ENCODE data around the gene YWHAB.
"Not testable (repeated sequence)": the region's sequence is repeated elsewhere in the genome, so short reads cannot be mapped to it uniquely, and the experiment has no call there.

The YWHAB gene

DNA sequence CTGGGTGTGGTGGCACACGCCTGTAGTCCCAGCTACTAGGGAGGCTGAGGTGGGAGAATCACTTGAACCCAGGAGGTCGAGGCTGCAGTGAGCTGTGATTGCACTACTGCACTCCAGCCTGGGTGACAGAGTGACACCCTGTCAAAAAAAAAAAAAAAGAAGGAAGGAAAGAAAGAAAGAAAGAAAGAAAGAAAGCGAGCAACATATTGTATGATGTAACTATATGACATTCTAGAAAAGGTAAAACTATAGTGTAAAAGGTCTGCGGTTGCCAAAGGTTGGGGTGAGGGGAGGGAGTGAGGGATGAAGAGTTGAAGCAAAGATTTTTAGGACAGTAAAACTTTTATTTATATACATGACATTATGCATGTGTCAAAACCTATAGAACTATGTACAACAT is 3.1 kb upstream of the YWHAB start:
- not testable (repeated sequence) for DNase-seq

DNA sequence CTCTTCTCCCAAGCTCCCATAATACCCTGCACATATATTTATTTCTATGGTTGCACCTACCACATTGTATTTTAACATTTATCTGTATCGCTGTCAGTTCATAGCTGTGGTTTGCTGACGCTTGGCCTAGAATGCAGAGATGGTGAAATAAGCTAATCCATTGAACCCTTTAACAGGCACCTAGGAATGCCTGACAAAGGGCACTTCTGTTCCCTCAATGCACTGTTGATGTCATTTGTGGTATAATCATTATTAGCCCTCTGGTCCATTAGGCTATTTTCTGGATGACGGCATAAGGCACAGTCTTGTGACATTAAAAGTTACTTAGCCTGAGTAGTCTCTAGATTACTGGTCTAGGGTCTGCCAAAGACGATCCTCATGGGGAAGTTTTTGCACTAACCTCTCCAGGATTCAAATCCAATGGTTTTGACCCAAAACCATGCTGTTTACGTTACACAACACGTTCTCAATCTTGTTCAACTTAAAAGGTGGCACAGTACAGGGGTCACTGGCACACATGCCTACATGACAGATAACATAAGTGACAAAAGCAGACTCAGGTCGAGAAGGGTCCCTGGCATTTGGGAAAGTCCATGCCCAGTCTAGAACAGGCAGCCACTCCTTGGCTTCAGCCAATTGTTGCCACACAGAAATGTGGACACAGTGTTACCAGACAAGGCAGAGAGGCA is 2.1 kb upstream of the YWHAB start:
- no peak for DNase-seq

DNA sequence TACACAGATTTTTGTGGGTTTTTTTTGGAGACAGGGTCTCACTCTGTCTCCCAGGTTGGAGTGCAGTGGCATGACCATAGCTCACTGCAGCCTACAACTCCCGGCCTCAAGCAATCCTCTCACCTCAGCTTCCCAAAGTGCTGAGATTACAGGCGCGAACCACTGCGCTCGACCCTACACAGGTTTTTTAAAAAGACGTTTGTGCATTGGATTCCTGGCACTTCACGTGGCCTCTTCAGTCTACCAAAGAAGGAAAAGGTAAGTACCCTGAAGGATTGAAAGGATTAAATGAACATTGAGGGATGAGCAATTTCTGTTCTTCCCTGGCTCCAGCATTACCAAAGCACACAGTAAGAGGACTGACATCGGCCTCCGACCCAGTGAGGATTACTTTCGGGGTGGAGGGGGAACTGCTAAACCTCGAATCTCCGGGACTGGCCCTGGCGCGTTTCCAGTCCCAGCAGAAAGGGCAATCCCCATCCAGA is 556 bp upstream of the YWHAB start:
- DNase-seq, result no peak

DNA sequence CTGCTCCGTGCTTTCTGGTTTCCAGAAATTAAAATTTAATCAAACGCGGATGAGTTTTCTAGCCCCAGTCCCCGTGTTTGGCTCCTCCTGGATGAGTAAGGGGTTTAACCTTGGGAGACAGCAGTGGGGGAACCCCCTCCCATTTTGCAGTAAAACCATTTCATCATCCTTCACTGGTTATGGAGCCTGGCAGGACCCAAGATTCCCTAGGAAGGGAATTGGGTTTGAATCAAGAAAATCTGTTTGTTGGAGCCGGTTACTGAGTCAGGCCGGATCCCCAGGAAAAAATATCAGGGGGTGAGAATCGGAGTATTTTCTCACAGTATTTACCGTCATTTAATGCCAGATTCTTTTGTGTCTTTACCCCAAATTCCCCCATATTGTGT is 754 bp downstream of the YWHAB start:
- DNase-seq, result no peak

DNA sequence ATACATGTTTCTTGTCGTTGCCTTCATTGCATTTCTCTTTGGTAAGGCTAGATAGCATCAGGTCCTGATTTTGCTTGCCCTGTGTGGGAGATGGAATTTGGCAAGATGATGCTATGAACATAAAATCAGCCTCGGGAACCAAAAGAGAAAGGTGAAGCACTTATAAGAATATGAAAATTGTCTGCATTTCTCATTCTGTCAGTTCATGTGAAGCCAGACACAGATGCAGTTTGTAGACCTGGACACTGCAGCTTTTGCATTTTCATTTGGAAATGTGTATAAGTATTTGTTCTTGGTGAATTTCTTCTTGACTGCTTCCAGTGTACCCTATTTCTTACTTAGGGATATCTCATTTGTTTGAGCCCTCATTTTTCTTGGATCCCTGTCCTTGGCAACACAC is 1.3 kb downstream of the YWHAB start:
- DNase-seq, result no peak

DNA sequence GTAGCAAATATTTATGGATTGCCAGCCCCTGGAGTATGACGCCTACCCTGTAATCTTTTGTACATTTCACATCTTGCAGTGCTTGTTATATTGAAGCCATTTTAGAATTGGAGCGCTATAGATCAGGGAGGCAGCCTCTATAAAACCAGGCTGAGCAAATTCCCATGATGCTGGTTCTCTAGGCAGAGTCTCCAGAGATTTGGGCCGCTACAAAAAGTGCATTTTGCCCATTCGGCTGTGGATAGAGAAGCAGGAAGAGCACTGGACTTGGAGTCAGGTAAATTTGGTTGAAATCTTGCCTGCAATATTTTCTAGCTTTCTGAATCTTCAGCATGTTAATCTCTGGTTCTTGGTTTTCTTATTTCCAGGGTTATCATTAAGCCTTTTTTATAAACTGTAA is 2.0 kb downstream of the YWHAB start:
- no peak for DNase-seq

DNA sequence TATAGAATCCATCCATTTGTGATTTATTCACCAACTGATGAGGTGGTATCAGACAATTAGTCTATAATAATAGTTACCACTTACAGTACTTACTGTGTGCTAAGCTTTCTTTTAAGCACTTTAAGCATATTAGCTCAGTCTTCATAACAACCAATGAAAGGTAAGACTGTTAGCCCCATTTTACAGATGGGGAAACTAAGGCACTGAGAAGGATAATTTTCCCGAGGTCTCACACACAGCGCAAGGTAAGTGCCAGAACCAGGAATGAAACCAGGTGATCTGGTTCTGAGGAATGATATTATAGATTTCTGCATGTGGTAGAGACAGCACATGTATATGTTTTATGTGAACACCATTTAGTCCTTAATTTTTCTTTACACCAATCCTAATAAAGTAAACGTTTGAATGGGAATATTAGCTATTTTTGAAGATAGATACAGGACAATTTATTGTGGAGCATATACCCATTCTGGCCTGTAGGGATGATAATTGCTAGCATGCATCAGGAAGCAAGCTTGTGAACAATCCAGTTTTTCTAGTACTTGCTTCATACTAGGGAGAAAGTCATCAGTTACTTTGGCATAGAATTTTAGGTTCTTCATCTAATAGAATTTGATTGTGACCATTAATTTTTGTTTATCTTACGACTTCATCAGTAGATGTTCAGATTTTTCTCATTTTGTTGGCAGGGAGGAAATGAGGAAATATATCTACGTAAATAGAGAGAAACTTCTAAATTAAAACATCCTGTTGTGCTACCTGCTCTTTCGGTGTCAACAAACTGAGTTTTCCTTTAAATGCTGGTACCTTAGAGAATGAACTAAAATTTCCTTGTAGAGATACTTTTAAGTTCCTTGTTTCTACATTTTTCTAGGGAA is 3.0 kb downstream of the YWHAB start:
- no peak for DNase-seq

DNA sequence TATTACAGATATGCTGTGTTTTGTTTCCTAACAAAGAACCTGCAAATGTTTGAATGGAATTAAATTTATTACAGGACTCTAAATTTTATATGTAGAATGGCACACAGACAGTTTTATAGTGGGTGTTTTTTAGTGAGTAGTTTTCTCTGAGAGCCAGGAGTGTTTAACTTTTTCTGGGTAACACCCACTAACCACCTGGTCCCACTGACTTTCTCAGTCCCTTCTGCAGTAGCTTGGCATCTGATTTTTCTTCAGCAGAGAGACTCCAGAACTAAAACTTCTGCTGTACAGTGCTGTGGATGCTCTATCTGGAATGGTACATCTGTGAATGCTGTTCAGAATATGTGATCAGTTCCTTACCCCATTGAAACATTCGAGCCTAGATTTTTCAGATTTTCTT is 6.3 kb downstream of the YWHAB start:
- no peak for DNase-seq

DNA sequence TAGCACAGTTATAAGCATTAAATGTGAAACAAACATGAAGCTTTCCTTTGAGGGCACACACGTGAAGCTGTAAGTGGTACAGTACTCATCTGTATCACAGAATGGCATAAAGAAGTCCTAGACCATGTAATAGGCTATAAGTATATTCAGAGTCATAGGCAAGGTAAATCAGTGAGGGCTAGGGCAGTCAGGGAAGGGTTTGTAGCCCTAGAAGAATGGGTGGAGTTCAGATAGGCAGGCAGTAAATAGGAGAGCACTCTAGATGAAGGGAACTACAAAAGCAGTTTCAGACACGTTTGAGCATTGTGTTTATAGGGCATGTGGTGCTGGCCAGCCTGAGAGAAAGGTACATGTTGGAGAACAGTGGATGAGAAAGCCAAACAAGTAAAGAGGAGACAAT is 9.5 kb downstream of the YWHAB start:
- no peak for DNase-seq

DNA sequence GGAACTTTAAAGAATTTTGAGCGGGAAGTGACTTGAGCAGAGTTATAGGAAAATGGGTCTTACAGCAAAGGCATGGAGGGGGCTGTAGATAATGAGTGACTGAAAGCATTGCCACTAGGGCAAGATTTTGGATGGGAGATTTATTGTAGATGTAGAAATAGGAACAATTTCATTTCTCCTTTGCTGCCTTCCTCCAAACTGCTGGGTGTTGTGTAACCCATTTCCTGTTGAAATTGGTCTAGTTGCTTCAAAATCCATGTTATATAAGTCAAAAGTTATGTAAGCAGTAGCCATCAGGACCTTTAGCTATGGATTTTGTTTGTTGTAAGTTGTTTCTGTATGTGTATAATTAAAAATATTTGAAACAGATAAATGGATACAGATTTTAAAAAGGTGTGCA is 11.1 kb downstream of the YWHAB start:
- DNase-seq, result no peak

DNA sequence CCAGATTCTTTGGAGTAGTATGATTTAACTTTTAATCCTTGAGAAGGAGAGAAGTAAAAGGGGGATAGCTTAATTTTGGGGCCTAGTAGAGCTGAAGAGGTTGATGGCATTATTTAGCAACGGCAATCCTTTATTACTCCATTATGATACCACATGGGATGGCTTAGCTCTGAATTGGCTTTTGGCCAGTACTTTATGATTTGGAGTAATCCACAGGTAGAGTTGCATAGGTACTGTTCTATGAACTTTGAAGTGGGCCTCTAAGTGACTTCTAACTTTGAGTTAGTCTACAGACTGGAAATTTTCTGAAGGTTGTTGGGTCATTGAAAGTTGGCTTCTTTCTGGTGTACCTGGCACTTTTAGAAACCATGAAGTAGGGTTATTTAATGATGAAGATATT is 11.6 kb downstream of the YWHAB start:
- DNase-seq, result no peak

DNA sequence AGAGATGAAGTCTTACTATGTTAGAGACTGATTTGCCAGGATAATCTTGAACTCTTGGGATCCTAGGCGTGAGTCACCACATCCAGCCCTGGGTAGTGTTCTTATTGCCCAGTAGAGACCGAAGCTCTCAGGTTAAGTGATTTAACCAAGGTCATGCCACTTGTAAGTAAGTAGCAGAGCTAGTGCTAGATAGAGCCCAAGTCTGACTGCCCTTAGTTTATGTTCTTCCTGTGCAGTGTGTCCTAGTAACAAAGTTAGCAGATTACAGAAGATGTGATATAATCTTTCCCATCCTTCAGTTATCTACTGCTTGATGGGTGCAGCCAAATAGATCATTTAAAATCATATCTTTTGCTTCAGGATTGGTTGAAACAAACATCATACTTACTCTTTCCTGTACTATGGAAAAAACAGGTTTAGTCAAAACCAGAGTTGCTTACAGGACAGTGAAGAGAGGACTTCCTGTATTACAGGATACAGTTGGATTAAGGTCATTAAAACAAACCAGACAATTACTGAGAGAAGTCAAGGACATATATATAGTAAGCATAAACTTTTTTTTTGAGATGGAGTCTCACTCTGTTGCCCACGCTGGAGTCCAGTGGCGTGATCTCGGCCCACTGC is 14.8 kb downstream of the YWHAB start:
- no peak for DNase-seq

DNA sequence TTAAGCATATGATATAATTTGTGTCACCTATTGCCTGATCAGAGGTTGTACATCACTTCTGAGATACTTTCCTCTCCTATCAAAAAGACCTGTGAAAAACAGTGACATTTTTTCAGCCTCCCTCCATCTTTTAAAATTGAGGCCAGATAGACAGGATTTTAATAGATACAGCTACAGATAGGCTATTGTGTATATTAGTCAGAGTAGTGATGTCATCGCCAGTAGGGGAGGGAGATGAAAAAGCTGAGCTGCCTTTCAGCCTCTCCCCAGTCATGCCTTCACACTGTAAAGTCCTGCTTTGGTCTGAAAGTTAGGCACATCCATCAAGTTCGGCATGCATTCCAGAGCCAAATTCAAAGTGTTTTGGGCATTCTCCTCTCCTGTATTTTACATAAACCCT is 16.5 kb downstream of the YWHAB start:
- no peak for DNase-seq

DNA sequence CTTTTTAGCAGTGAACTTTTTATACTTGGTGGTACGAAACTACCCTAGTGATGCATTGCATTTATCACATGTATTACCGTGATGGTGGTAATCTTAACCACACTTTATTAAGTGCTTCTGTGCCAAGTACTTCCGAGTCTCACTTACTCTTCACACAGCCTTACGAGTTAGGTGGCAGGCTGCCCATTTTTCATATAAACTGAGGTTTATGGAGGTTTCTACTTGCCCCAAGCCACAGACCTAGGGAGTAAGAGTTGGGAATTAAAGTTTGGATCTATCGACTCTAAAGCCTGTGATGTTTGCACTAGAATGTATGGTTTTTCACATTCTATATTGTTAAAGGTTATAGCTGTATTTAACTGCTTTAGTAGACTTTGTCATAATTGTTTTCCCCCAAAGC is 18.9 kb downstream of the YWHAB start:
- no peak for DNase-seq

DNA sequence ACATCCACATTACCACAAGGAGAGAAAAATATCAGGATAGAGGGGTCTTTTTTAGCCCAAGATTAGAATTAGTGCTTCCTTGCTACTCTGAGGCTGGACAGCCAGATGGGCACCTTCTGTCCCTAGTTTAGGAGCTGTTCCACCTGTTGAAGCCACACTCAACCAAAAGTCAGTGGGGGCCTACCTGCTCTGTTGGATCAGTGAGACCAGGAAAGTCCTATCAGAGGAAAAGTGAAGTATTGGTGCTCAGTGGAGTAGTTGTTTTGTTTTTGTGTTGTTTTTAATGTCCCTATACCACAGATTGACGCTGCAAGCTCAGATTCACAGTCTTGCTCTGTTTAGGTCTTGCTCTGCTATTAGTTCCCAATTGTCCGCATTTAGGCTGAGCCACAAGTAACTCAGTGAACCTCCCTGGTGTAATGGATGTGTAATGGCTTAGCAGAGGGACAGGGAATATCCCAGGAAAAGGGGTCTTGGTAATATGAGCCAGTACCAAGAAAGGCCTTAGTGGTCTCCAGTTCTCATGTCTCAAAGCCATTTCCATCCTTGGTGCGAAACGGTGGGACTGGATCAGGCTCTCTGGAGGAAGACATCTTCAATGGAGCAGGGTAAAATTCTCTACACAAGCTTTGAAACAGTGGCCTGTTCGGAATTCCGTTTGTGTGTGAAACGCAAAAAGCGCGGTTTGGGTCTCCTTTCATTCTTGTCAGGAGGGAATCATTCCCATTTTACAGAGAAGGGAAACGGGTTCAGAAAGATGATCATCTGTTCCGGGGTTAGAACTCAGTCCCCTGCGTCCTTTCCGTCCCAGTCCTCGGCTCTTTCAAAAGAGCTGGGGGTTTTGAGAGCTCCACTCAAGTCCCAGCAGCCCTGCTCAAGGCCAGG is 23.7 kb downstream of the YWHAB start:
- no peak for DNase-seq

DNA sequence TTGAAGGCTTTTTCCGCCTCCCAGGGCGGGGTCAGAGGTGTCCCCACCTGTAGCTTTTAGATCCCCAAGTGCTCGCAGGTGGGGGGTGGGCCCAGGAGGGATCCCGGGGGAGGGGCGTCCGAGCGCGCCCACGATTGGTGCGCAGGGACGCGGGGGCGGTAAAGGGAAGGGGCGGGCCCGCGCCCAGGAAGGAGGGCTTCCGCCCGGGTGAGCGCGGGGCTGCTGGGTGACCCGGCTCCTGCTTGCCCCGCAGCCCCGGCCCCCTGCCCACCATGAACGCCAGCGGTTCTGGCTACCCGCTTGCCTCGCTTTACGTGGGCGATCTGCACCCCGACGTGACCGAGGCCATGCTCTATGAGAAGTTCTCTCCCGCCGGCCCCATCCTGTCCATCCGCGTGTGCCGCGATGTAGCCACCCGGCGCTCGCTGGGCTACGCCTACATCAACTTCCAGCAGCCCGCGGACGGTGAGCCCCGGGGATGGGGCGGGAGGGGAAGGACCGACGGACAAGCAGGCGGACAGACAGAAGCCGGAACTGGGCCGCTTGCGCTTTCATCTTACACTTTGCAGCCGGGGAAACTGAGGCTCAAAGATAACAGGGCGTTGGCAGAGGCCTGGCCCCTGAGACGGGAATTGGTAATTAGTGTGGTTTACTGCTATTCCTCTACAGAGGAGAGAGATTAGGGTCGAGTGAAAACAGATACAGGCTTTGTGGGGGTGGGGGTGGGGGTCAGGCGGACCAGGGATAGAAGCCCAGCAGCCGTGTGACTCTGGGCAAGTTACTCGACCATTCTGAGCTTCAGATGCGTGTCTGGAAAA is 24.6 kb downstream of the YWHAB start, which contains the start of gene PABPC1L:
TSS of gene PABPC1L (plus strand) at position 189 of the 818 bp plus-strand sequence. CDS start at position 273, 84 bp downstream.
- peak; percentile 80 to 83 for DNase-seq

DNA sequence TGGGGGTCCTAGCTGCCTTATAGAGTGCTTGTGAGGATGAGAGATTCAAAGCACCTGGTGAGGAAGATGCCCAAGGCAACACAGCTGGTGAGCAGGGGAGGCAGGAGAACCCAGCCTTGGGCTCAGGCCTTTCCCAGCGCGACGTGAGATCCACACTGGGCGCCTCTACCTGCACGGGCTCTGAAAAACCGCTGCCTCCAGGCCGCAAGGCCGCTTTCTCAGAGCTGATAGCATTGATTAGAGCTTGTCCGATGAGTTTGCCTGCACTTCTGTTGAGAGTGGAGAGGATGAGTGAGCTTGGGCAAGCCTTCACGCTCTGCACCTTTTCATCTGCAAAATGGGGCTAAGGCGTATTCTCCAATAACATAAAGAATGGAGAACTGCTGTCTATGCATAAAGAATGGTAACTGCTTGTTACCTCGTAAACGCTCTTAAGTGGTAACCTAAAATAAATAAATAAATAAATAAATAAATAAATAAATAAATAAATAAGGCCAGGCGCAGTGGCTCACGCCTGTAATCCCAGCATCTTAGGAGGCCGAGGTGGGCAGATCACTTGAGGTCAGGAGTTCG is 25.3 kb downstream of the YWHAB start:
- DNase-seq, result no peak

DNA sequence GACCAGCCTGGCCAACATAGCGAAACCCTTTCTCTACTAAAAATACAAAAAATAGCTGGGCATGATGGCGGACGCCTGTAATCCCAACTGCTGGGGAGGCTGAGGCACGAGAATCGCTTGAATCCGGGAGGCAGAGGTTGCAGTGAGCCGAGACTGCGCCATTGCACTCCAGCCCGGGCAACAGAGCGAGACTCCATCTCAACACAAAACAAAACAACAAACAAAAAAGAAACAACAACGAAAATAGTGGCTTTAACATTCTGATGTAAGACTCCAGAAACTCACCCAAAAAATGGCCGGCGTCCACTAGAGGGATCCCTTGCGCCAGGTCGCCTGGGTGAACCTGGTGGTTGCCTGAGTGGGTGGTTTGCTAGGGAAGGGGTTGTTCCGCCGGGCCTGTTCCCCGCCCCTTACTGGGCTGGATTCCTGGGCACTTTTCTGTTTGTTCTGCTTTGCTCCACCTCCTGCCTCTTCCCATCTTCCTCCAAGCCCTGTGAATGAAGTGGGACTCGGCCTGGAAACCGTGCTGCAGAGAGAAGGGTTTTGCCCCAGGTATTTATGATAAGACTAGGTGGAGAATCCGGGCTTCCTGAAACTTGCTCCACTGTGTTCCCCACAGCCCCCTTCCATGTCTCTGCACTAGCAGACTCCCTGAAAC is 25.9 kb downstream of the YWHAB start:
- peak; percentile 28 to 36 for DNase-seq

DNA sequence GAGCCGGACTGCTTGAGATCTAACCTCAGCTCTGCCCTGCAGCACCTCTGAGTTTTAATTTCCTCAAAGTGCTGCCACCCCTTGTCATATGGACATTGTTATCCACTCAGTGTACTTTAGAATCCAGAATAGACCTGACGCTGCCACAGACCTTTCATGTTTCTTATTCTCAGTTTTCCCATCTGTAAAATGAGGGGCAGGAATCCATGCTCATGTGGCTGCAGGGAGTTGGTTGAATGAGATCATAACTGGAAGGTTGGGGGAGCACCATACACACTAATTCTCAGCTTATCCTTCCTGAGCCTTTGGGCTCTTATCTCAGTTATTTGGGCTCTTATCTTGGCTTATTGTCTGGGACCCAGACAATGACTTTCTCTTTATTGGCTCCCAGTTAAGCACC is 26.7 kb downstream of the YWHAB start:
- DNase-seq, result no peak

DNA sequence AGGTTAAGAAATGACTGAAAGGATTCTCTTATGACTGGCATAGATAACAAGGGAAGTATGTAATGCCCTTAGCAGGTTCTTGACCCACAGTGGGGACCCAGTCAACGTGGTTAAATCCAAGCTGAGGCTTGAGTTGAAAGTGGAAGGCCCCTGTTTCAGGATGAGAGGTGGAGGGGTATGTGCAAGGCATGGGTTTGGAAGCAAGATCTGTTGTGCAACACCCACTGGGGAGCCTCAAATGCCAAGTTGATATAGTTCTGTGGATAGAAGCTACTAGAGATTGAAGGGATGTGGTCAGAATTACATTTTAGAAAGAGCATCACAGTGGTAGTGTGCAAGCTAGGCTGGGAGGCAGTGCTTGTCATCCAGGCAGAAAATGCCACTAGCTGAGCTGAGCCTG is 29.4 kb downstream of the YWHAB start:
- no peak for DNase-seq

DNA sequence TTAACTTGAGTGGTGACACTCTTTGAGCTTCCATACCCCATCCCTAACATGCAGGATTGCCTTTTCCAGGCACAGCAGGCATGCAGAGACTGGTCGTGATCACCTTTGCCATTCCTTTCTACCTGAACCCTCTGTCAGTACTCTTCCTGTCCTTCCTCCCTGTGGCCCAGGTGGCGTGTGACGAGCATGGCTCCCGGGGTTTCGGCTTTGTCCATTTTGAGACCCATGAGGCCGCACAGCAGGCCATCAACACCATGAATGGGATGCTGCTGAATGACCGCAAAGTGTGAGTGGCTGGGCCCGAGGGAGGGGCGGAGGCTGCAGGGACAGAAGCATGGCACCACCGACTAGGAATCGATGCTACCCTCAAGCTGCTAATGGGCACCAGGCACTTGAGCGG is 31.1 kb downstream of the YWHAB start:
- no peak for DNase-seq
